Esophagus squamous epithelium (tissue), 5 donors: Measurements from ENCODE around the gene SESTD1. TPM values are rescaled to one million over a fixed set of nuclear protein-coding genes. Genes with fewer than 3 reads are reported as not detected.
A peak's percentile ranks its signal among the peaks of the same experiment; 100 is the strongest.

Experiments used
- DNase-seq: peaks from one replicate; lab custom pipeline; 2025; lab: John Stamatoyannopoulos, UW
- H3K27ac ChIP-seq, 4 donors: fragments of 200-600 bp; sonication (generic); one replicate each; pipeline ENCODE4 v1.5.1; 2016 to 2019; ENCODE audit warnings: mild to moderate bottlenecking in 1 of 4
- H3K27me3 ChIP-seq, 4 donors: fragments of 200-600 bp; sonication (generic); 1 replicate in 3 of 4; 2 replicates in 1 of 4; pipeline versions ENCODE4 v1.5.1 to v1.6.0; 2017 to 2021; ENCODE audit warnings: antibody characterized with exemption in 1 of 4
- H3K36me3 ChIP-seq, 3 donors: fragments of 200-600 bp; sonication (generic); one replicate each; pipeline ENCODE4 v1.5.1; 2016 to 2019
- H3K4me1 ChIP-seq, 3 donors: fragments of 200-600 bp; sonication (generic); one replicate each; pipeline ENCODE4 v1.5.1; 2017 to 2019
- H3K4me3 ChIP-seq, 4 donors: fragments of 200-600 bp; sonication (generic); 1 replicate in 3 of 4; 2 replicates in 1 of 4; pipeline ENCODE4 v1.5.1; 2016 to 2019; ENCODE audit warnings: mild to moderate bottlenecking in 2 of 4, moderate library complexity in 1 of 4
- H3K9me3 ChIP-seq, 3 donors: fragments of 200-600 bp; sonication (generic); one replicate each; pipeline ENCODE4 v1.5.1; 2016 to 2019
- CTCF ChIP-seq, 6 experiments: fragments of 450-650 bp in 4 of 6; fragments of 200-600 bp in 2 of 6; sonication (generic) in 2 of 6; IDR thresholded peaks; one replicate each; pipeline ENCODE4 v1.5.1; 2016 to 2019; ENCODE audit warnings: antibody characterized with exemption in 6 of 6, mild to moderate bottlenecking in 4 of 6, moderate library complexity in 4 of 6
- POLR2A ChIP-seq, 4 donors: fragments of 450-650 bp; IDR thresholded peaks; one replicate each; pipeline ENCODE4 v1.6.1; 2017; ENCODE audit warnings: antibody characterized with exemption in 4 of 4, mild to moderate bottlenecking in 4 of 4, moderate library complexity in 3 of 4
- WGBS, 2 donors: methylation state at CpG; one replicate each; pipeline ENCODE4 v1.1.5; 2018; 5-methylcytosine and 5-hydroxymethylcytosine counted together
- intact Hi-C: fragments of 100-400 bp; cut with DNase I; formaldehyde crosslinking; loops from one replicate; pipeline ENCODE4 v1.15.0; 2022
- total RNA-seq, 4 donors: library from RNA; depleted of rRNA; stranded (reverse); fragments of >200 nt; gene quantifications; one replicate each; pipeline ENCODE4 v1.1.0, GENCODE V29; 2016
- donor health status: DM: yes; HTN: yes; CAD: no.

SESTD1 gene
- total RNA-seq, 4 donors from 2014 or later: 5.0 to 22.9 (median 14.0) TPM

- H3K9me3 ChIP-seq: no peaks in the 10 kb centered on the region
- H3K27ac ChIP-seq: no peak overlapping the region
- no peak overlapping the region for H3K4me3 ChIP-seq
- 47 to 67% methylated on average over 2 of the region's 2 CpGs for WGBS, 2 donors
- H3K36me3 ChIP-seq: no peaks in the 10 kb centered on the region
- no peak for TF ChIP-seq POLR2A (IDR thresholded peaks at IDR 0.05)
- no peak for TF ChIP-seq CTCF (IDR thresholded peaks at IDR 0.05)
- DNase-seq: no peak
- H3K27me3 ChIP-seq: no peaks in the 10 kb centered on the region
- intact Hi-C loops: no loop called here
- H3K4me1 ChIP-seq: no peaks in the 10 kb centered on the region
Observed at GRCh38 chr2:179132076-179132475, 132.6 kb downstream of the SESTD1 start.

GRCh38 chr2:179130560-179130959 lies 134.1 kb downstream of the SESTD1 start:
- no peak for TF ChIP-seq CTCF (IDR thresholded peaks at IDR 0.05)
- TF ChIP-seq POLR2A (IDR thresholded peaks at IDR 0.05): no peak
- H3K4me3 ChIP-seq: no peak overlapping the region
- H3K27ac ChIP-seq: no peak overlapping the region
- intact Hi-C loops: no loop called here
- no peaks in the 10 kb centered on the region for H3K4me1 ChIP-seq
- no peaks in the 10 kb centered on the region for H3K27me3 ChIP-seq
- no peaks in the 10 kb centered on the region for H3K9me3 ChIP-seq
- no peak for DNase-seq
- no peaks in the 10 kb centered on the region for H3K36me3 ChIP-seq

GRCh38 chr2:179129574-179130238 lies 134.9 kb downstream of the SESTD1 start:
- intact Hi-C loops: no loop called here
- TF ChIP-seq POLR2A (IDR thresholded peaks at IDR 0.05): no peak
- peak in 5 of 6 experiments; percentile 6 to 51 (median 33) for TF ChIP-seq CTCF (IDR thresholded peaks at IDR 0.05)
- 80 to 81% methylated on average over 1 of the region's 1 CpG for WGBS, 2 donors
- Histone ChIP-seq H3K9me3 (no peaks in the 10 kb centered on the region), H3K36me3 (no peaks in the 10 kb centered on the region), H3K4me3 (no peak overlapping the region), H3K4me1 (no peaks in the 10 kb centered on the region), H3K27me3 (no peaks in the 10 kb centered on the region), H3K27ac (no peak overlapping the region)
- no peak for DNase-seq

GRCh38 chr2:179125404-179125803 lies 139.2 kb downstream of the SESTD1 start:
- Histone ChIP-seq H3K4me1 (peaks cover 0 to 3% (median 0%) of the 10 kb centered on the region in 3 donors), H3K9me3 (no peaks in the 10 kb centered on the region), H3K27ac (no peak overlapping the region), H3K36me3 (peaks cover 0 to 33% (median 0%) of the 10 kb centered on the region in 3 donors), H3K27me3 (no peaks in the 10 kb centered on the region), H3K4me3 (no peak overlapping the region)
- TF ChIP-seq POLR2A (IDR thresholded peaks at IDR 0.05) (no peak), CTCF (IDR thresholded peaks at IDR 0.05) (no peak)
- 87 to 91% methylated on average over 3 of the region's 3 CpGs for WGBS, 2 donors
- intact Hi-C loops: no loop called here
- DNase-seq: no peak

GRCh38 chr2:179124282-179124681 lies 140.3 kb downstream of the SESTD1 start:
- H3K4me1 ChIP-seq: peaks cover 0 to 3% (median 0%) of the 10 kb centered on the region in 3 donors
- H3K9me3 ChIP-seq: no peaks in the 10 kb centered on the region
- H3K27ac ChIP-seq: no peak overlapping the region
- intact Hi-C loops: no loop called here
- TF ChIP-seq CTCF (IDR thresholded peaks at IDR 0.05): no peak
- TF ChIP-seq POLR2A (IDR thresholded peaks at IDR 0.05): no peak
- WGBS, 2 donors: 92 to 94% methylated on average over 3 of the region's 3 CpGs
- peaks cover 0 to 43% (median 0%) of the 10 kb centered on the region in 3 donors for H3K36me3 ChIP-seq
- no peak for DNase-seq
- no peak overlapping the region for H3K4me3 ChIP-seq
- H3K27me3 ChIP-seq: no peaks in the 10 kb centered on the region
